ENCODE data around the gene NFIA. TPM values are rescaled to one million over a fixed set of nuclear protein-coding genes. Genes with fewer than 3 reads are reported as not detected.
A peak's percentile ranks its signal among the peaks of the same experiment; 100 is the strongest.

Gene NFIA
- total RNA-seq, 2 experiments from 2014 or later, result 4.2 to 5.7 TPM

DNA sequence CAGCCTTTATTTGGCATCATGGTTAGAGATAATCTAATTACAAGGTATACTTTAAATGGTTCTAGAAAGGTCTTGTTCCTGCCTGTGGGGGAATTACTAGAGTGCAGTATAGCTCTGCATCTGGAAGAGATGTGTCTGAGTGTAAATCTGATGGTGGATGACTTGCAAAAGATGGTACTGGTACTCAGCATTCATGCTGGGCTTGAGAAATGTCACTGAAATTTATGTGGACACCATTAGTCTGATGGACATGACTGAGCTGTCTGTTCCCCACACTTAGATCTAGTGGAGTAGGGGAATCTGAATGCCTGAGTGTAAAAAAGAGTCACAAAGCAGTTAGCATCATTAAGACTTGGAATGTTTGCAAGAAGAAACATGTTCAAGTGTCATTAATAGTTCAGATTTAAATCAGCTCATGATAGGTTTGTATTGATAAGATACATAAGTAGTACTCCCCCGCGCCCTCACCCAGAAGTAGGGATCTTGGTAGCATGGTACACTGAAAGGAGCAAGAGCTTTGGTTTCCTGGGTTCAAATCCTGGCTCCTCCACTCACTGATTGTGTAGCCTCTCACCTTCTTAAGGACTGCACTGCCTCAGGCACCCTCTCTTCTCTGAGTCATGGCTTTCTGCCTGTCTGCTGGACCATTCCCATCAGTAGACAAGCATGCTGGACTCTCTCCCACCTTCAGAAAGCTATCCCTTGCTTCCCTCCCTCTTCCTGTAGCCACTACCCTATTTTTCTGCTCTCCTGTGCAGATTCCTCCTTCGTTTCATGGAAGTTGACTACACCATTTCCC is 292.9 kb downstream of the NFIA start:
- no peak for DNase-seq
- H3K4me3 Mint-ChIP-seq, result no peak overlapping the region
- ATAC-seq (ENCODE audit: low read depth), result no peak
- H3K4me1 Mint-ChIP-seq, result no peaks in the 10 kb centered on the region
- H3K36me3 Mint-ChIP-seq, result no peaks in the 10 kb centered on the region
- no peaks in the 10 kb centered on the region for H3K9me3 Mint-ChIP-seq
- POLR2A ChIA-PET, result no interaction called here
- H3K27me3 Mint-ChIP-seq, result no peaks in the 10 kb centered on the region
- H3K27ac Mint-ChIP-seq, result no peak overlapping the region

GRCh38 chr1:61376151-61376550 is 293.8 kb downstream of the NFIA start:
- no peak for ATAC-seq (ENCODE audit: low read depth)
- H3K4me1 Mint-ChIP-seq, result no peaks in the 10 kb centered on the region

GRCh38 chr1:61377242-61377958 is 295.0 kb downstream of the NFIA start:
- no peak overlapping the region for H3K27ac Mint-ChIP-seq
- POLR2A ChIA-PET, result no interaction called here
- no peak for ATAC-seq (ENCODE audit: low read depth)
- H3K9me3 Mint-ChIP-seq, result no peaks in the 10 kb centered on the region
- H3K4me3 Mint-ChIP-seq, result no peak overlapping the region
- H3K36me3 Mint-ChIP-seq, result no peaks in the 10 kb centered on the region
- H3K27me3 Mint-ChIP-seq, result no peaks in the 10 kb centered on the region
- H3K4me1 Mint-ChIP-seq, result no peaks in the 10 kb centered on the region
- DNase-seq, result no peak

More at GRCh38 chr1:61376151-61376550, 293.8 kb downstream of the NFIA start:
- no peak overlapping the region for H3K27ac Mint-ChIP-seq
- no peak overlapping the region for H3K4me3 Mint-ChIP-seq
- no peak for DNase-seq
- POLR2A ChIA-PET, result no interaction called here
- H3K9me3 Mint-ChIP-seq, result no peaks in the 10 kb centered on the region
- H3K27me3 Mint-ChIP-seq, result no peaks in the 10 kb centered on the region
- no peaks in the 10 kb centered on the region for H3K36me3 Mint-ChIP-seq

GRCh38 chr1:61378494-61379180 is 296.3 kb downstream of the NFIA start:
- POLR2A ChIA-PET, result no interaction called here
- no peak for DNase-seq

DNA sequence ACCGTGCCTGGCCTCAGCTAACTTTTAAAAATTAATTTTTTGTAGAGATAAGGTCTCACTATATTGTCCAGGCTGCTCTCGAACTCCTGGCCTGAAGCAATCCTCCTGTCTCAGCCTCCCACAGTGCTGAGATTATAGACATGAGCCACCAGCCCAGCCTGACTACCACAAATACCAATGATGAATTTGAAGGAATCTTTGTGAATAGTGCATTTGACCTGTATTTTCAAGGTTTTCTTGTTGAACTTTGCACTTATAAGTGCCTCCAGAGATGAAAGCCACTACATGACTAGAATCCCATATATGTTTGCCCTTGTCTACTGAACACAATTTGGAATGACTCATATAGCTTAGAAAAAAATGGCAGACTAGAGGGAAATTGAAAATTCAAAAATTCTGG is 297.3 kb downstream of the NFIA start:
- no peaks in the 10 kb centered on the region for H3K4me1 Mint-ChIP-seq

More at GRCh38 chr1:61378494-61379180, 296.3 kb downstream of the NFIA start:
- H3K9me3 Mint-ChIP-seq, result no peaks in the 10 kb centered on the region
- no peaks in the 10 kb centered on the region for H3K4me1 Mint-ChIP-seq
- no peak for ATAC-seq (ENCODE audit: low read depth)
- no peaks in the 10 kb centered on the region for H3K36me3 Mint-ChIP-seq
- H3K27me3 Mint-ChIP-seq, result no peaks in the 10 kb centered on the region
- no peak overlapping the region for H3K4me3 Mint-ChIP-seq
- H3K27ac Mint-ChIP-seq, result no peak overlapping the region

GRCh38 chr1:61380561-61380960 is 298.2 kb downstream of the NFIA start:
- ATAC-seq (ENCODE audit: low read depth) (no peak), DNase-seq (no peak)
- Mint-ChIP-seq H3K27me3 (no peaks in the 10 kb centered on the region), H3K4me3 (no peak overlapping the region), H3K4me1 (no peaks in the 10 kb centered on the region), H3K27ac (no peak overlapping the region), H3K9me3 (no peaks in the 10 kb centered on the region), H3K36me3 (no peaks in the 10 kb centered on the region)
- POLR2A ChIA-PET, result no interaction called here

More for the DNA sequence above, 297.3 kb downstream of the NFIA start:
- ATAC-seq (ENCODE audit: low read depth) (no peak), DNase-seq (no peak)
- no peaks in the 10 kb centered on the region for H3K27me3 Mint-ChIP-seq
- no peak overlapping the region for H3K27ac Mint-ChIP-seq
- no peaks in the 10 kb centered on the region for H3K9me3 Mint-ChIP-seq
- no peak overlapping the region for H3K4me3 Mint-ChIP-seq
- no peaks in the 10 kb centered on the region for H3K36me3 Mint-ChIP-seq
- POLR2A ChIA-PET, result no interaction called here

GRCh38 chr1:61386323-61386722 is 304.0 kb downstream of the NFIA start:
- no peaks in the 10 kb centered on the region for H3K9me3 Mint-ChIP-seq
- POLR2A ChIA-PET, result no interaction called here
- no peaks in the 10 kb centered on the region for H3K27me3 Mint-ChIP-seq
- H3K36me3 Mint-ChIP-seq, result no peaks in the 10 kb centered on the region
- H3K4me3 Mint-ChIP-seq, result no peak overlapping the region
- peaks cover 12% of the 10 kb centered on the region for H3K4me1 Mint-ChIP-seq
- ATAC-seq (ENCODE audit: low read depth) (no peak), DNase-seq (no peak)
- H3K27ac Mint-ChIP-seq, result no peak overlapping the region

GRCh38 chr1:61386770-61387169 is 304.4 kb downstream of the NFIA start:
- ATAC-seq (ENCODE audit: low read depth) (no peak), DNase-seq (no peak)
- Mint-ChIP-seq H3K4me1 (peaks cover 12% of the 10 kb centered on the region), H3K4me3 (no peak overlapping the region), H3K27me3 (no peaks in the 10 kb centered on the region), H3K27ac (no peak overlapping the region), H3K36me3 (no peaks in the 10 kb centered on the region), H3K9me3 (no peaks in the 10 kb centered on the region)
- POLR2A ChIA-PET, result no interaction called here

- ATAC-seq (ENCODE audit: low read depth), result no peak
- peak overlapping the region; percentile 38 for H3K4me3 Mint-ChIP-seq
- H3K36me3 Mint-ChIP-seq, result no peaks in the 10 kb centered on the region
- H3K27ac Mint-ChIP-seq, result no peak overlapping the region
- no peaks in the 10 kb centered on the region for H3K9me3 Mint-ChIP-seq
- POLR2A ChIA-PET, result no interaction called here
- H3K4me1 Mint-ChIP-seq, result peaks cover 12% of the 10 kb centered on the region
- H3K27me3 Mint-ChIP-seq, result no peaks in the 10 kb centered on the region
- DNase-seq, result no peak
Observed at GRCh38 chr1:61387829-61388228, 305.5 kb downstream of the NFIA start.

GRCh38 chr1:61388566-61388965 is 306.2 kb downstream of the NFIA start:
- Mint-ChIP-seq H3K4me1 (peaks cover 12% of the 10 kb centered on the region), H3K27ac (no peak overlapping the region), H3K9me3 (no peaks in the 10 kb centered on the region), H3K27me3 (no peaks in the 10 kb centered on the region), H3K36me3 (no peaks in the 10 kb centered on the region), H3K4me3 (no peak overlapping the region)
- ATAC-seq (ENCODE audit: low read depth) (no peak), DNase-seq (no peak)
- POLR2A ChIA-PET, result no interaction called here

- Mint-ChIP-seq H3K27me3 (no peaks in the 10 kb centered on the region), H3K27ac (no peak overlapping the region), H3K4me1 (peaks cover 12% of the 10 kb centered on the region), H3K9me3 (no peaks in the 10 kb centered on the region), H3K36me3 (no peaks in the 10 kb centered on the region), H3K4me3 (no peak overlapping the region)
- DNase-seq, result no peak
- no peak for ATAC-seq (ENCODE audit: low read depth)
- POLR2A ChIA-PET, result no interaction called here
Observed at GRCh38 chr1:61389194-61389925, 307.0 kb downstream of the NFIA start.

GRCh38 chr1:61389926-61390845 is 307.8 kb downstream of the NFIA start:
- POLR2A ChIA-PET, result no interaction called here
- Mint-ChIP-seq H3K27ac (no peak overlapping the region), H3K9me3 (no peaks in the 10 kb centered on the region), H3K4me1 (peaks cover 12% of the 10 kb centered on the region), H3K4me3 (no peak overlapping the region), H3K36me3 (no peaks in the 10 kb centered on the region), H3K27me3 (no peaks in the 10 kb centered on the region)
- DNase-seq, result no peak
- no peak for ATAC-seq (ENCODE audit: low read depth)
